Esophagus muscularis mucosa (tissue), 4 donors: Measurements from ENCODE around the gene PLXNA4. TPM values are rescaled to one million over a fixed set of nuclear protein-coding genes. Genes with fewer than 3 reads are reported as not detected.

Experiments
- DNase-seq: peaks from one replicate; pipeline ENCODE4 v3.0.0-alpha.2; 2017; ENCODE audit errors: extremely low spot score
- H3K27ac ChIP-seq, 4 donors: fragments of 200-600 bp; sonication (generic); replicated peaks in 1 of 4; 1 replicate in 3 of 4; 2 replicates in 1 of 4; pipeline ENCODE4 v1.5.1; 2016 to 2019; ENCODE audit warnings: mild to moderate bottlenecking in 1 of 4
- H3K27me3 ChIP-seq, 4 donors: fragments of 200-600 bp; sonication (generic); one replicate each; pipeline versions ENCODE4 v1.5.1 to v1.6.0; 2016 to 2019
- H3K36me3 ChIP-seq, 4 donors: fragments of 200-600 bp; sonication (generic); one replicate each; pipeline ENCODE4 v1.5.1; 2016 to 2019
- H3K4me1 ChIP-seq, 4 donors: fragments of 200-600 bp; sonication (generic); one replicate each; pipeline ENCODE4 v1.5.1; 2016 to 2019
- H3K4me3 ChIP-seq, 4 donors: fragments of 200-600 bp; sonication (generic); 1 replicate in 2 of 4; 2 replicates in 2 of 4; pipeline ENCODE4 v1.5.1; 2016 to 2019; ENCODE audit warnings: mild to moderate bottlenecking in 4 of 4, moderate library complexity in 1 of 4
- H3K9me3 ChIP-seq, 4 donors: fragments of 200-600 bp; sonication (generic); 1 replicate in 3 of 4; 2 replicates in 1 of 4; pipeline ENCODE4 v1.5.1; 2016 to 2019
- EP300 ChIP-seq: sonication (generic); formaldehyde crosslinking; IDR thresholded peaks from one replicate; pipeline ENCODE4 v1.6.1; 2017; ENCODE audit warnings: antibody characterized with exemption
- POLR2A ChIP-seq: fragments of 450-650 bp; IDR thresholded peaks from one replicate; pipeline ENCODE4 v1.6.1; 2017; ENCODE audit warnings: antibody characterized with exemption, moderate library complexity, mild to moderate bottlenecking, low read depth
- POLR2AphosphoS5 ChIP-seq, 2 donors: sonication (generic); formaldehyde crosslinking; IDR thresholded peaks; one replicate each; pipeline ENCODE4 v1.6.1; 2017; ENCODE audit warnings: antibody characterized with exemption in 2 of 2
- WGBS: methylation state at CpG from one replicate; pipeline ENCODE4 v1.1.5; 2018; 5-methylcytosine and 5-hydroxymethylcytosine counted together
- intact Hi-C: fragments of 100-400 bp; cut with DNase I; formaldehyde crosslinking; loops from one replicate; pipeline ENCODE4 v1.15.1; 2023
- total RNA-seq, 4 donors: library from RNA; depleted of rRNA; stranded (reverse); fragments of >200 nt; gene quantifications; one replicate each; pipeline versions ENCODE4 v1.1.0 to v1.2.1, GENCODE V29; 2016
- TF ChIP-seq, protein P1 (sequence below), 3 experiments: fragments of 200-600 bp in 2 of 3; fragments of 450-650 bp in 1 of 3; sonication (generic) in 2 of 3; IDR thresholded peaks; one replicate each; pipeline ENCODE4 v1.5.1; 2017 to 2019; ENCODE audit warnings: antibody characterized with exemption in 3 of 3, mild to moderate bottlenecking in 2 of 3, moderate library complexity in 1 of 3

The PLXNA4 gene
- total RNA-seq, 4 donors from 2014 or later, result 5.0 to 9.5 (median 6.6) TPM

DNA sequence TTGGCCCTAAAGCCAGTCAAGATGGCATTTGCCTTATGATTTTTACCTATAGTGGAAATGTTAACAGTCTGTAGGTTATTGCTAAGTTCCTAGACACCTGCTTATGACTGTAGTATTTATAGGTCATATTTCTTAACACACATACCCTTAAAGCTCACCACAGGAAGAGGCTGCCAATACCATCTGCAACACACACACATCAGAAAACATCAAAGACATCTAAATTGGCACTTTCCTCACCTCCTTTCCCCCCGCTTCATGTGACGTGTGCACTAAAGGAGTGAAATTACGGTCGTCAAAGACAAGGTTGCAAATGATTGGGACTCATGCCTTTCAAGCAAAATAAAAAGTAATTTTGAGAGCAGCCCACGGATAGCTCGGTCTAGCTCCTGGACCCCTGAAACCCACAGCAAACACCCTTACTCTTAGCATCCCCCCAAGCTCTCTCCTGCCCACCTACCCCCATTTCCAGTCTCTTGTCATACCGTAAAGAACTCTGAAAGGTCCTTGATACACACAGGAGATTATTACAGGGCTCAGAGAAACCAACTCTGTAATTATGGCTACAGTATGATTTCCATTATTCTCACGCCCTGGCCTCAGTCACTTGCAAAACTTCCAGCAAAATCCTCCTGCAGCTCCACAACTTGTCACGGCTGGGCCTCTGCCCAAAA, 90.5 kb downstream of the PLXNA4 start:
- no peak overlapping the region for H3K4me3 ChIP-seq
- no peak overlapping the region for H3K27ac ChIP-seq
- intact Hi-C loops, result no loop called here
- no peaks in the 10 kb centered on the region for H3K9me3 ChIP-seq
- H3K27me3 ChIP-seq, result no peaks in the 10 kb centered on the region
- DNase-seq, result no peak
- H3K36me3 ChIP-seq, result no peaks in the 10 kb centered on the region
- 82% methylated on average over 9 of the region's 9 CpGs for WGBS
- H3K4me1 ChIP-seq, result peaks cover 12 to 19% (median 15%) of the 10 kb centered on the region in 4 donors
- TF ChIP-seq POLR2A (no peak), POLR2AphosphoS5 (IDR thresholded peaks at IDR 0.05) (no peak), EP300 (no peak)
- TF ChIP-seq, protein P1, sequence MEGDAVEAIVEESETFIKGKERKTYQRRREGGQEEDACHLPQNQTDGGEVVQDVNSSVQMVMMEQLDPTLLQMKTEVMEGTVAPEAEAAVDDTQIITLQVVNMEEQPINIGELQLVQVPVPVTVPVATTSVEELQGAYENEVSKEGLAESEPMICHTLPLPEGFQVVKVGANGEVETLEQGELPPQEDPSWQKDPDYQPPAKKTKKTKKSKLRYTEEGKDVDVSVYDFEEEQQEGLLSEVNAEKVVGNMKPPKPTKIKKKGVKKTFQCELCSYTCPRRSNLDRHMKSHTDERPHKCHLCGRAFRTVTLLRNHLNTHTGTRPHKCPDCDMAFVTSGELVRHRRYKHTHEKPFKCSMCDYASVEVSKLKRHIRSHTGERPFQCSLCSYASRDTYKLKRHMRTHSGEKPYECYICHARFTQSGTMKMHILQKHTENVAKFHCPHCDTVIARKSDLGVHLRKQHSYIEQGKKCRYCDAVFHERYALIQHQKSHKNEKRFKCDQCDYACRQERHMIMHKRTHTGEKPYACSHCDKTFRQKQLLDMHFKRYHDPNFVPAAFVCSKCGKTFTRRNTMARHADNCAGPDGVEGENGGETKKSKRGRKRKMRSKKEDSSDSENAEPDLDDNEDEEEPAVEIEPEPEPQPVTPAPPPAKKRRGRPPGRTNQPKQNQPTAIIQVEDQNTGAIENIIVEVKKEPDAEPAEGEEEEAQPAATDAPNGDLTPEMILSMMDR (IDR thresholded peaks at IDR 0.05), result no peak

DNA sequence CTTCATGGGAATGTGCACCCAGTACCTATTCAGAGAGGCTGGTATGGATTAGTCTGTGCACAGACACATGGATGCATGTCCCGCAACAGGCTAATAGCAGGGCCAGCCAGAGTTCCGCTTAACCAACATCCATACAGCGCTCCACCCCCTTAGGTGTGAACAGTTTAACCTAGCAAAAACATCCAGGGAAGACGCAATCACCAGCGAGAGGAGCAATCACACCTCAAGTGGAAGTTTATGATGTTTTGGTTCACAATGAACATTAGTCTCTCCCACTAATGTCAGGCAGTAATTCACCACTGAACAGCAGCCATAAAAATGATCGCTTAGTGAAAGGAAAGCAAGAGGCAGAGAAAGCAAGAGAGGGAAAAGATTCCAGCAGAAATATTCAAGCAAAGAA, 91.1 kb downstream of the PLXNA4 start:
- Histone ChIP-seq H3K4me1 (peaks cover 18 to 24% (median 19%) of the 10 kb centered on the region in 4 donors), H3K36me3 (no peaks in the 10 kb centered on the region), H3K27me3 (no peaks in the 10 kb centered on the region), H3K4me3 (no peak overlapping the region), H3K27ac (no peak overlapping the region), H3K9me3 (no peaks in the 10 kb centered on the region)
- intact Hi-C loops, result no loop called here
- DNase-seq, result no peak
- TF ChIP-seq, protein P1 (IDR thresholded peaks at IDR 0.05), result no peak
- TF ChIP-seq POLR2AphosphoS5 (IDR thresholded peaks at IDR 0.05), result no peak
- TF ChIP-seq EP300, result no peak
- no peak for TF ChIP-seq POLR2A
- WGBS, result 89% methylated on average over 6 of the region's 6 CpGs

DNA sequence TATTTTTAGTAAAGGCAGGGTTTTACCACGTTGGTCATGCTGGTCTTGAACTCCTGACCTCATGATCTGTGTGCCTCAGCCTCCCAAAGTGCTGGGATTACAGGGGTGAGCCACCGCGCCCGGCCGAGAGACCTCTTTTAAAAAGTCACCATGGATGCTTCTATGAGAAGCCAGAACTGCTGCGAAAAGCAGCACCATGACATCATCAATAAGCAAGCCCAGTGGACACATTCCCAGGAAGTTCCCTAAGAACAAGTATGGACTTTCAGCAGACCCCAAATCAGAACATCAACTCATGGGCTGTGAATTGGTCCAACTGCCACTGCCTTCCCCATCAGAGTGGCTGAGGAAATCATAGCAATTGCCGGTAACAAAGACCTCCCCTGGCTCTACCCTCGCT, 93.4 kb downstream of the PLXNA4 start:
- DNase-seq, result no peak
- Histone ChIP-seq H3K4me3 (no peak overlapping the region), H3K27me3 (no peaks in the 10 kb centered on the region), H3K4me1 (peaks cover 17 to 27% (median 21%) of the 10 kb centered on the region in 4 donors), H3K36me3 (no peaks in the 10 kb centered on the region), H3K9me3 (no peaks in the 10 kb centered on the region), H3K27ac (no peak overlapping the region)
- intact Hi-C loops, result no loop called here
- TF ChIP-seq EP300 (no peak), POLR2AphosphoS5 (IDR thresholded peaks at IDR 0.05) (no peak), POLR2A (no peak)
- TF ChIP-seq, protein P1 (IDR thresholded peaks at IDR 0.05), result no peak
- WGBS, result 96% methylated on average over 8 of the region's 8 CpGs

DNA sequence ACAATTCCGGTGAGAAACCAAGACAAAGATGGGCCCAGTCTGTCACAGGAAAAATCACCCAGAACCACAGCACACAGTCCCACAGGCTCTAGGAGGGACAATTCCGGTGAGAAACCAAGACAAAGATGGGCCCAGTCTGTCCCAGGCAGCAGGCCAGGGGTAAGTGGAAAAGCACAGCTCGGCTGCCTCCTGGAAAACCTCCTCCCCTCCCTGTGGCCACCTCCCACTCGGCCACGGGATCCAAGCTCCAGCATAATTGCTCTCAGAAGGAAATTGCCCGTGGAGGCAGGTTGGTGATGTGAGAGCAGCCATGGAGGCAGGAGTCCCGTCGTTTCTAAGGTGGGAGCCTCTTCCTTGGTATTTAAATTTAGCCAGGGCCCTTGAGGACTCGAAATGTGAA, 95.7 kb downstream of the PLXNA4 start:
- peaks cover 10 to 15% (median 13%) of the 10 kb centered on the region in 4 donors for H3K4me1 ChIP-seq
- no peaks in the 10 kb centered on the region for H3K9me3 ChIP-seq
- WGBS, result 79% methylated on average over 3 of the region's 9 CpGs
- H3K27ac ChIP-seq, result peak overlapping the region; percentile 5 to 70 (median 42)
- TF ChIP-seq POLR2AphosphoS5 (IDR thresholded peaks at IDR 0.05) (peak; percentile 30 to 31), EP300 (no peak)
- H3K4me3 ChIP-seq, result no peak overlapping the region
- no peaks in the 10 kb centered on the region for H3K36me3 ChIP-seq
- no peak for DNase-seq
- intact Hi-C loops, result no loop called here
- no peaks in the 10 kb centered on the region for H3K27me3 ChIP-seq

DNA sequence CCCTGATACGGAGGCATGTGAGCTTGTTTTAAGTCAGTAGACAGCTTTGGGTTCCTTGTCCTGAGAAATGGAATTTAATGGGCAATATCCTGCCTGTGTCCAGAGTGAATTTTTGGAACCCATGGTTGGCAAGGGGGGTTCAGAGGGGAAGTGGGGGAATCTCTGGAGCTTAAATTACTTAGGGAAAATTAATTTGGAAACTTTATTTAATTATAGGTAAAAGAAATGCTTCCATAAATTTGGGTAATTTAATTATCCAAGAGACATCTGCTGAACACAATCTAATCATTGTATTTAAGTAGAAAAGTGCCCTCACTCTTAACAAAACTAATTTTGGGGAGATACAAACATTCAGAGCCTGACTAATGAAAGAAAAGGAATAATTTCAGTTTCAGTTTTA, 99.7 kb downstream of the PLXNA4 start:
- 92% methylated on average over 1 of the region's 1 CpG for WGBS
- intact Hi-C loops, result no loop called here
- DNase-seq, result no peak
- Histone ChIP-seq H3K27ac (no peak overlapping the region), H3K36me3 (no peaks in the 10 kb centered on the region), H3K4me1 (peaks cover 30 to 46% (median 40%) of the 10 kb centered on the region in 4 donors), H3K27me3 (no peaks in the 10 kb centered on the region), H3K4me3 (no peak overlapping the region), H3K9me3 (no peaks in the 10 kb centered on the region)
- TF ChIP-seq POLR2AphosphoS5 (IDR thresholded peaks at IDR 0.05) (no peak), POLR2A (no peak)
